Gastrocnemius medialis (tissue), 4 donors: ENCODE measurements around the gene CNDP1.

Source experiments
- CTCF ChIP-seq, 5 experiments: fragments of 450-650 bp in 3 of 5; fragments of 200-600 bp in 2 of 5; sonication (generic) in 2 of 5; IDR thresholded peaks in 4 of 5; conservative IDR thresholded peaks in 1 of 5; 1 replicate in 4 of 5; 2 replicates in 1 of 5; pipeline ENCODE4 v1.5.1; 2016 to 2019; ENCODE audit warnings: antibody characterized with exemption in 5 of 5, mild to moderate bottlenecking in 3 of 5, moderate library complexity in 3 of 5
- POLR2A ChIP-seq, 2 donors: fragments of 450-650 bp; IDR thresholded peaks; one replicate each; pipeline ENCODE4 v1.6.1; 2017; ENCODE audit warnings: antibody characterized with exemption in 2 of 2, mild to moderate bottlenecking in 2 of 2, moderate library complexity in 2 of 2

DNA sequence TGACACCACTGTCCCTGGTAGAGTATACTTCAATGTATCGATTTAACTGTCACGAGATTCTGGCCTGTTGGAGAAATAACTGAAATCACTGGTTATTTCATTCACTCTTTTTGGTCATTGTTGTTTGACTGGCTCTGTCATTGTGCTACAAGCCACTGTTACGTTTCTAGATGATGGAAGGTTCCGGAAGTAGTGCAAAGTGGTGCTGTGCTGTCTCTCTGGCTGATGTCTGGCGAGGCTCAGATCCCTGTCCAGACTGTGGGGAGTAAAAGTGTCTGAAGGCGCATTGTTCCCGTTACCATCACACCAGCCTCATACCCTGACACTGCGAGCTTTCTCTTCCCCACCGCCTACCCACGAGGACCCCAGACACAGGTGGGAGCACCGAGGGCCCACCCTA, 11.7 kb downstream of the CNDP1 start:
- no peak for TF ChIP-seq CTCF (IDR thresholded peaks at IDR 0.05 in 4 of 5, conservative IDR thresholded peaks at IDR 0.05 in 1 of 5)
- no peak for TF ChIP-seq POLR2A (IDR thresholded peaks at IDR 0.05)
